Panc1 (cell line): ENCODE results near the gene GFOD2.

Experiments used
- CTCF ChIP-seq: fragments of 450-650 bp; IDR thresholded peaks from 2 replicates; pipeline ENCODE4 v1.5.1; 2017; ENCODE audit warnings: mild to moderate bottlenecking
- POLR2AphosphoS5 ChIP-seq: IDR thresholded peaks from 2 replicates; pipeline ENCODE4 v1.6.1; 2012; ENCODE audit warnings: mild to moderate bottlenecking, low read depth, low read length, moderate library complexity
- REST ChIP-seq, 2 experiments: IDR thresholded peaks; 2 replicates each; pipeline ENCODE4 v1.6.1; 2011 to 2012; ENCODE audit warnings: low read depth in 2 of 2, control low read depth in 1 of 2, low read length in 1 of 2, mild to moderate bottlenecking in 1 of 2, moderate library complexity in 1 of 2; ENCODE audit not compliant: insufficient read depth in 1 of 2

- TF ChIP-seq CTCF (no peak), POLR2AphosphoS5 (no peak), REST (IDR thresholded peaks at IDR 0.05; ENCODE audit: insufficient read depth in 1 of 2, low read depth in 2 of 2, low read length in 1 of 2) (no peak)
Observed at GRCh38 chr16:67730326-67730725, 11.2 kb upstream of the GFOD2 start.
